ENCODE results near the gene KCNJ16.

DNA sequence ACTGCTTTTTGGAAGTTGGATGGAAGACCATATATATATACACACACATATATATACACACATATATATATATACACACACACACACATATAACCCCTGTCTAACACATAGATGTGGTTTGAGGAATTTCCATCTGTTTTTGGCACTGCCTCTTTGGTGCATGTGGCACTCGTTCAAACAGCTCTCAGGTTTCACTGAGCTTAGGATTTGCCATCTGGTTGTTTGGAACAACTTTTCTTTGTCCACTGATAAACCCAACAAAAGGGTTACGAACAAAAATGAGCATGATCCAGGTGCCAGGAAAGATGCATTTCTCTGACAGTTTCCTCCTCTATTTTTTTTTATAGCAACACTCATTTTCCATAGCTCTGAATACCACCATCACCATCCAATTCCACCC lies 14.6 kb upstream of the KCNJ16 start:
- TF ChIP-seq RFX5 (IDR thresholded peaks at IDR 0.05), result no peak
- no peak for TF ChIP-seq POLR2A (IDR thresholded peaks at IDR 0.05; ENCODE audit: low read length)
- no peak for TF ChIP-seq EP300 (IDR thresholded peaks at IDR 0.05)
- TF ChIP-seq MYC (IDR thresholded peaks at IDR 0.05; ENCODE audit: borderline replicate concordance, low read length), result no peak
- no peak for TF ChIP-seq CTCF (IDR thresholded peaks at IDR 0.05)
- no peak for TF ChIP-seq RNF2 (IDR thresholded peaks at IDR 0.05; ENCODE audit: borderline replicate concordance, low read depth)
- TF ChIP-seq PBX3 (IDR thresholded peaks at IDR 0.05), result no peak
- TF ChIP-seq NR3C1 (IDR thresholded peaks at IDR 0.05), result no peak
- no peak for TF ChIP-seq REST (IDR thresholded peaks at IDR 0.05)
- TF ChIP-seq SMC3 (IDR thresholded peaks at IDR 0.05), result no peak
- TF ChIP-seq HDAC2 (IDR thresholded peaks at IDR 0.05), result no peak
- no peak for TF ChIP-seq MAX (IDR thresholded peaks at IDR 0.05)
- no peak for TF ChIP-seq MAFK (IDR thresholded peaks at IDR 0.05; ENCODE audit: partially characterized antibody)

All from A549 (cell line).